ENCODE data around the gene CDK13.

Gene CDK13

DNA sequence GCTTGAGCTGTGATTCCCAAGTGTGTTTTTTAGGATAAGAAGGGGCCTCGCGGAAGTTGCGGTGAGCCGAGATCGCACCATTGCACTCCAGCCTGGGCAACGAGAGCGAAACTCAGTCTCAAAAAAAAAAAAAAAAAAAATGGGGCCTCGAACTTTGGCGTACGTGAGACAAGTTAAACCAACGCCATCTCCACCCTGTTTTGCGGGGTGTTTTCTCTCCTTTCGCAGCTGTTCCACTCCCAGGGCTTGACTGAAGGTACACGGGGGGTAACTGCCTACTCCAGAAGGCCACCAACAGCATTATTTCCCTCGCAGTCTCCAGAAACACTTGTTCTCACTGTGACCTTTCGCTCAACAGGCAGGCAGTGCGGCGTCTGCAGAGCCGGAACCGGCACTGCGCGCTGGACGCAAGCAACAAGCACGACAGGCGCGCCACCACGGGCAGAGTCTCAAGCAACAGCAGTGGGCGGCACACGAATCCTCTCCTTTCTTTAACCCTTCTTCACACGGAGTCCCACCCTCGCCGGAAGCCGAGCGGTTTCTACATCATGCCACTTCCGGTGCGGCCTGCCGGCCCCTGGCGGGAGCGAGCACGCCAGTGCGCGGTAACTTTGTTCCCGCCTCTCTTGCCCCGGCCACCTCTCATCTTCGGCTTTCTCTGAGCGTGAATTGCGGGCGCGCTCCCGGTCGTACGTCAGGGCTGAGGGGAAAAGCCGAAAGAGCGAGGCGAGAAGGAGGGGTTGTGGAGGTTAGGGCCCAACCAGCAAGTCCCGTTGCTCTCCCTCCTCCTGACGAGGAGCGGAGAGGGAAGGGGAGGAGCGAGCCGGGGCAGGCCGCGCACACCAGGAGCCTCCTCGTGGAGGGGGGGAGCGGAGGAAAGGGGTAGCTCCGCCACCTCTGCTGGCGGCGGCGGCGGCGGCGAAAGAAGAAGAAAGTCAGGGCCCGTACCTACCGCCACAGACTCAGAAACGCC, 814 bp upstream of the CDK13 start:
- DNase-seq (ENCODE audit: low read depth in 2 of 2): peak; percentile 97 to 98

DNA sequence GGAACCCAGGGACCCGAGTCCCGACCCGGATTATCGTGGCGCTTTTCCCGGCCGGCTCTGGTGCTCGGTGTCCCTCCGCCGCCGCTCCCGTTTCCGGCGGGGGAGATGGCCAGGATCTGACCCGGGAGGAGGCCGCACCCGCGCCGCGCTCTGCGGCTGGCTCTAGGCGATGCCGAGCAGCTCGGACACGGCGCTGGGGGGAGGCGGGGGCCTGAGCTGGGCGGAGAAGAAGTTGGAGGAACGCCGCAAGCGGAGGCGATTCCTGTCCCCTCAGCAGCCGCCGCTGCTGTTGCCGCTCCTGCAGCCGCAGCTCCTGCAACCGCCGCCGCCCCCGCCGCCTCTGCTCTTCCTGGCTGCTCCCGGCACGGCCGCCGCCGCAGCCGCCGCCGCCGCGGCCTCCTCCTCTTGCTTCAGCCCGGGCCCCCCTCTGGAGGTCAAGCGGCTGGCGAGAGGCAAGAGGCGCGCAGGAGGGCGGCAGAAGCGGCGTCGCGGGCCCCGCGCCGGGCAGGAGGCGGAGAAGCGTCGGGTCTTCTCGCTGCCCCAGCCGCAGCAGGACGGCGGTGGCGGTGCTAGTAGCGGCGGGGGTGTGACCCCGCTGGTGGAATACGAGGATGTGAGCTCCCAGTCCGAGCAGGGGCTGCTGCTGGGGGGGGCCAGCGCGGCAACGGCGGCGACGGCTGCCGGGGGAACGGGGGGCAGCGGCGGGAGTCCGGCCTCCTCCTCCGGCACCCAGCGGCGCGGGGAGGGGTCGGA, 593 bp downstream of the CDK13 start:
- peak in 1 of 2 donors; percentile 35 for DNase-seq (ENCODE audit: low read depth in 2 of 2)

DNA sequence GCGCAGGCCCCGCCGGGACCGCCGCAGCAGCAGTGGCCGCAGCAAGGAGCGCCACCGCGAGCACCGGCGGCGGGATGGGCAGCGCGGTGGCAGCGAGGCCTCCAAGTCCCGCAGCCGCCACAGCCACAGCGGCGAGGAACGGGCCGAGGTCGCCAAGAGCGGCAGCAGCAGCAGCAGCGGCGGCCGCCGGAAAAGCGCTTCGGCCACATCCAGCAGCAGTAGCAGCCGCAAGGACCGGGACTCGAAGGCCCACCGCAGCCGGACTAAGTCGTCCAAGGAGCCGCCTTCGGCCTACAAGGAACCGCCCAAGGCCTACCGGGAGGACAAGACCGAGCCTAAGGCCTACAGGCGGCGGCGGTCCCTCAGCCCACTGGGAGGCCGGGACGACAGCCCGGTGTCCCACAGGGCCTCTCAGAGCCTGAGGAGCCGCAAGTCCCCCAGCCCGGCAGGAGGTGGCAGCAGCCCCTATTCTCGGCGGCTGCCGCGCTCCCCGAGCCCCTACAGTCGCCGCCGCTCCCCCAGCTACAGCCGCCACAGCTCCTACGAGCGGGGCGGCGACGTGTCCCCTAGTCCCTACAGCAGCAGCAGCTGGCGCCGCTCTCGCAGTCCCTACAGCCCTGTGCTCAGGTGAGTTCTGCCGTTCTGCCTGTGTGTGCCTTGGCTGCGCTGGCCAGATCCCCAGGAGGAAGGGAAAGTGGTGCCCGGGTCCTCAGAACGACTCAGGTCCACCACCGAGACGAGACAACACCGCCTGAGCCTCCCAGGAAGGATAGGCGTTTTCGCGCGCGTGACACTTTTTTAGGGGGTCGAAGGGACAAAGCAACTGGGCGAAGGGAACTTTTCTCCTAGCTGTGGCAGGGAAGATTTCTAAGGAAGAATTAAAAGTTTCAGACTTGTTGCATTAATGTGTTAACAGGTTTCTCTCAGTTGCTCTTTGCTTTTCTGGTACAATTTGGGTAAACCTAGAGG, 1.5 kb downstream of the CDK13 start:
- DNase-seq (ENCODE audit: low read depth in 2 of 2): peak; percentile 36 to 67

DNA sequence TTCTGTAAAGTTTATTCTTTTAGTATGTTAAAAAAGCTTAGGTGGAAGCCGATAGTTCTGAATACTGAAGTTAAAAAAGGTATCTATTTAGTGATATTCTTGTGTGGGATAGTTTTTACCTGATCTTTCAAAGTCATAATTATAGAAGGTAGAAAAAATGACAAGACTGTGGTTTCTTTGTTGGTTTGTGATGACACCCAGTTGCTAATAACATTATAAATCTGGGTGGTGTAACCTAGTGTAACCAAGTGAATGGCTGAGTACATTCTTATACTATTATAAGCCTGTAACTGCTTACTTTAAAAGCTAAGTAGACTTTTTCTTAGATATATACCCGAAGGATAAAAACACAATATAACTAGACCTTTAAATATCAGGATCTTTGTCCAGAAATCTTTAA, 2.3 kb downstream of the CDK13 start:
- DNase-seq (ENCODE audit: low read depth in 2 of 2): no peak

DNA sequence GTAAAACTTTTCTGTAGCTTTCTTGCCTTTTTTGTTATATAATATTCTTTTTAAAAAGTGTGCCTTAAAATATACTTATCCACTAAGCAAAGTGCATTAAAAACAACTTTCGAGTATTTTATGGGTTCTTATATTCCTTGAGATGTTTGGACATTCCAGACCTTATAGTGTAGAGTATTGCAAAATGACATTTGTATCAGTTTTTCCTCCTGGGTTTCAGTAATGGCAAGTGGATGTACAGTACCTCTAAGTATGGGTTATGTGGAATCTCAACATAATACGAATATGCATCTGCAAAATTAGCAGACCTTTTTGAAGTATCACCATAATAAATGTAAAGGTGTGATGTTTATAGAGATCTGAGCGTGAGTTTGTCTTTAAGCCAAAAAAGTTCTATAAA, 2.7 kb downstream of the CDK13 start:
- DNase-seq (ENCODE audit: low read depth in 2 of 2): no peak

DNA sequence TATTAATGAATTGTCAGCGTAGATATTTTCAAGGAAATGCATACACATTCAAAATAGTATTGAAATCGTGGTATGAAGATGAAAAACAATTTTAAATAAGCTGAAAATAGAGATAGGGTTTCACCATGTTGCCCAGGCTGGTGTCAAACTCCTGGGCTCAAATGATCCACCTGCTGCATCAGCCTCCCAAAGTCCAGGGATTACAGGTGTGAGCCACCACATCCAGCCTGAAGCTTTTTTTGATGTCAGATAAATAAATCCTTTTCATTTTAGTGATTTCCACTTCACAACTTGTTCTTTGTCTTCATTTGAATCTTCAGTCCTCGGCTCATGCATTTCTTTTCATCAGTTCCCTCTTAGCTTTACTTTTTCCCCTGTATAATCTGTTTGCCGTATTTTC, 4.6 kb downstream of the CDK13 start:
- DNase-seq (ENCODE audit: low read depth in 2 of 2): no peak

DNA sequence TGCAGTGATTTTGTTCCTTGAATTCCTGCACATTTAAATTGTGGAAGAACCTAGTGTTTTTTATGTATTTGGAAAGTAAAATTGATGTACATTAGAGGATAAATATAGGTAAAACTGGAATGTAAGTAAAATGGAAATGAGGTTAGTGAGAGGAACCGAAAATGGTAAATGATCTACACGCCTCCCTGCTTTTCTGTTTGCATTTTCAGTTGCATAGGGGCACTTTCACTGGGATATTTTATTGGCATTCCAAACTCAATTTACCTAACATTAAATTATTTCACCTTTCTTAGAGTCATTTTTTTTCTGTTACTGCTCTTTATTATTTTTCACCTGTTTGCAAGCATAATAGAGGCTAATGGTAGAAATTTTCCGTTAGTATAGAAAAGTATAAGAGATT, 8.0 kb downstream of the CDK13 start:
- DNase-seq (ENCODE audit: low read depth in 2 of 2): no peak

DNA sequence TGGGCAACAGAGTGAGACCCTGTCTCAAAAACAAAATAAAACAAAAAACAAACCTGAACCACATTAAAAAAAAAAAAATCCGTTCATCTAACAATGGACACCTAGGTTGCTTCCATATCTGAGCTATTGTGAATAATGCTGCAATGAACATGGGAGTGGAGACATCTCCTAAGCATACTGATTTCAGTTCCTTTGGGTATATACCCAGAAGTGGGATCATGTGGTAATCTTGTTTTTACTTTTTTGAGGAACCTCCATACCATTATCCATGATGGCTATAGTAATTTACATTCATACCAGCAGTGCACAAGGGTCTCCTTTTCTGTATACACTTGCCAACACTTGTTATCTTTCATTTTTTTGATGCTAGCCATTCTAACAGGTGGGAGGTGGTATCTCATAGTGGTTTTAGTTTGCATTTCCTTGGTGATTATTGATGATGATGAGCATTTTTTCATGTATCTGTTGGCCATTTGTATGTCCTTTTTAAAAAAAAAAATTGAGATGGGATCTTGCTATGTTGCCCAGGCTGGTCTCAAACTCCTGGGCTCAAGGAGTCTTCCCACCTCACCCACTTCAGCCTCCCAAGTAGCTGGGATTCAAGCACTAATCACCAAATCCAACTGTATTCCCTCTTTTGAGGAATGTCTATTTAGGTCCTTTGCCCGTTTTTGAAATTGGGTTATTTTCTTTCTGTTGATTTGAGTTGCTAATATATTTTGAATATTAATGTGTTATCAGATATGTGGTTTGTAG, 17.5 kb downstream of the CDK13 start:
- no peak for DNase-seq (ENCODE audit: low read depth in 2 of 2)

DNA sequence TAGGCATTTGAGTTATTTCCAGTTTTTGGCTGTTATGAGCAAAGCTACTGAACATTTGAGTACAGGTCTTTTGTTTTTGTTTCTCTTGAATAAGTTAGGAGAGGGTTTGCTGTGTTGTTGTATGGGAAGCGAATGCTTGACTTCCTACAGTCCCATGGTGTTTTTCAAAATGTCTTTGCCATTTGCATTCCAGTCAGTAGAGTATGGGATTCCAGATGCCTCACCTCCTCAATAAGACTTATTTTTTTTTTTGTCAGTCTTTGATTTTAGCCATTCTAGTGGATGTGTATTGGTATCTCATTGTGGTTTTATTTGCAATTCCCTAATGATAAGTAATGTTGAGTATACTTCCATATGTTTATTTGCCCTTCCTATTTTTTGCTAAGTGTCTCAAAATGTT, 19.4 kb downstream of the CDK13 start:
- no peak for DNase-seq (ENCODE audit: low read depth in 2 of 2)

DNA sequence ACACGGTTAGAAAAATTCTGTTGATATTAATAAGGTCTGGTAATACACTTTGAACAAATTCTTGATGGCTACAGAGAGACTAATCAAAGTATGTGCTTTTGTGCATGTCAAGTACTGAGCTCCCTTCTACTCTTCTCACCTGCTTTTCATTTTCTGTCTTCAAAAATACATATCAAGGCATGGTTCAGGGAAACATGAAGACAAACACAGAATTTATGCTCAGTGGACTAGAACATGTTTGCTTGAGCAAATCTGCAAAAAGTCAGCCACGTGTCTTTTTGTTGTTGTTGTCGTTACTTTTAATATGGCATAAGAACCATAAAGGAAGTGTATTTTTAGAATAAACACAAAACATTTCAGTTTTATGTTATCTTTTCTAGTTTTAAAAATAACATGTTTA, 21.9 kb downstream of the CDK13 start:
- DNase-seq (ENCODE audit: low read depth in 2 of 2): no peak

DNA sequence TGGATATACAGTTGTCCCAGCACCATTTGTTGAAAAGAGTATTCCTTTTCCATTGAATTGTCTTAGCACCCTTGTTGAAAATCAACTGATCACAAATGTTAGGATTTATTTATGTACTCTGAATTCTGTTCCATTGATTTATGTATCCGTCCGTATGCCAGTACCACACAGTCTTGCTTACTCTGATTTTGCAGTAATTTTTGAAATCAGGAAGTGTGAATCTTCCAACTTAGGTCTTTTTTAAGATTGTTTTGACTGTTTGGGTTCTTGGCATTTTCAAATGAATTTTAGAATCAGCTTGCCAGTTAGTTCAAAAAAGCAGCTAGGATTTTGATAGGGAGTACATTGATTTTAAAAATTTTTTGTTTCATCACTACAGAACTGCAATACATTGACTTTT, 23.7 kb downstream of the CDK13 start:
- DNase-seq (ENCODE audit: low read depth in 2 of 2): no peak

DNA sequence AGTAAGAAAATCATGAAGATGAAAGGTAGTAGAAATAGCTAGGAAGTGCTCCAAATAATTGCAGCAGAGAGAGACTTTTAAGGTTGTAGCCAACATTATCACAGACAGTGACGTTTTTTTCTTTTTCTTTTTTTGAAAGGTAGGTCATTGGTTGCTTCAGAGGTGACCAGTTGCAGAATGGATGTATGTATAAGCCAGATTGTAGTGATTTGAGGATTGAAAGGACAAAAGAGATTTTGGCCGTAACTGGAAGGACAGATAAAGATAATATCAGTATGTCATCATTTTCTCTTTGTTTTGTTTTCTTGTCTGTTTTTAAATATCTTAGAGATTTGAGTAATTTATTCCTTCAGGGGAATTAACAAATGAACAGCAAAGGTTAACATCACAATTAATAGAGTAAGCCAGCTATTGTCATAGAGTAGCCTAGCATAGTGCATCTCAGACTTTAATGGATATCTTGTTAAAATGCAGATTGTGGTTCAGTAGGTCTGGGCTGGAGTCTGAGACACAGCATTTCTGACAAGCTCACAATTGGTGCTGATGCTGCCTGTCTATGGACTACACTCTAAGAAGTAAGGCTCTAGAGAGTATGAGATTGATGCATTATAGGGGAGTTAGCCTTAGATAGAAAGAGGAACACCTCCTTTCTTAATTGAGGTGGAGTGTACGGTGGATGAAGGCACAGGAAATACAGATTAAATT, 28.3 kb downstream of the CDK13 start:
- no peak for DNase-seq (ENCODE audit: low read depth in 2 of 2)

DNA sequence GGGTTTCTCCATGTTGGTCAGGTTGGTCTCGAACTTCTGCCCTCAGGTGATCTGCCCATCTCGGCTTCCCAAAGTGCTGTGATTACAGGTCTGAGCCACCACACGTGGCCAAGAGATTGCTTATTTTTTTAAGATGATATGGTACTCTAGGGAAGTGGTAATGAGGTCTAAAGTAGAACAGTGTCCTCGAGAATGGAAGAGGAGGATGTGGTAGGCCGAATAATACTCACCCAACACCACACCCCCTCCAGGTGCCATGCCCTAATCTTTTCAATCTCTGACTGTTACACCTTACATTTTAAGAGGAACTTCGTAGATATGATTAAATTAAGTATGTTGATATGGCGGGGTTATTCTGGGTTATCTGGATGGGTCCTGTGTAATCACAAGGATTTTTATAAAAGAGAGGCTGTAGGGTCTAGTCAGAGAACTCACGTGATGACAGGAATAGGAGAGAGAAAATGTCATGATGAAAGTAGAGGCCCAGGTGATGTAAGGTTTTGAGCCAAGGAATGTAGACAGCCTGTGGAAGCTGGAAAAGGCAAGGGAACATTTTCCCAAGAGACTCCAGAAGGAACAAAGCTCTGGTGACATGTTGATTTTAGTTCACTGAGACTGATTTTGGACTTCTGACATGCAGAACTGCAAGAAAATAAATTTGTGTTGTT, 29.5 kb downstream of the CDK13 start:
- DNase-seq (ENCODE audit: low read depth in 2 of 2): no peak

DNA sequence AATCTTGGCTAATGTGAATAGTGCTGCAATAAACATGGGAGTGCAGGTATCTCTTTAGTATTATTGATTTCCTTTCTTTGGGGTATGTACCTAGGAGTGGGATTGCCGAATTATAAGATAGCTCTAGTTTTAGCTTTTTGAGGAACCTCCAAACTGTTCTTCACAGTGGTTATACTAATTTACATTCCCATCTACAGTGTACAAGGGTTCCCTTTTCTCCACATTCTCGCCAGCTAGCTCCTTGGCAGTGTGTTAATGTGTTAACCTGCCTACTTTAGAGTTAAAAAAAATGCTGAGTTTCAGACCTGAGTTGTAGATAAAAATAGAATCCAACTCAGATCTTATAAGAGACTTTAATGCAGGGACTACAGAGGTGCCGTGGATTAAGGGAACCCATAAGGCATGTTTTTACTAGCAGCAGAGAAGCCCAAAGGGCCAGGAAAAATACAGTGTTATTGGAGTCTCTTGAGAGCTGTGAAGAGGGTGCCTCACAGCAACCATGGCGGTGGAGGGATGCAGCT, 35.4 kb downstream of the CDK13 start:
- DNase-seq (ENCODE audit: low read depth in 2 of 2): no peak

DNA sequence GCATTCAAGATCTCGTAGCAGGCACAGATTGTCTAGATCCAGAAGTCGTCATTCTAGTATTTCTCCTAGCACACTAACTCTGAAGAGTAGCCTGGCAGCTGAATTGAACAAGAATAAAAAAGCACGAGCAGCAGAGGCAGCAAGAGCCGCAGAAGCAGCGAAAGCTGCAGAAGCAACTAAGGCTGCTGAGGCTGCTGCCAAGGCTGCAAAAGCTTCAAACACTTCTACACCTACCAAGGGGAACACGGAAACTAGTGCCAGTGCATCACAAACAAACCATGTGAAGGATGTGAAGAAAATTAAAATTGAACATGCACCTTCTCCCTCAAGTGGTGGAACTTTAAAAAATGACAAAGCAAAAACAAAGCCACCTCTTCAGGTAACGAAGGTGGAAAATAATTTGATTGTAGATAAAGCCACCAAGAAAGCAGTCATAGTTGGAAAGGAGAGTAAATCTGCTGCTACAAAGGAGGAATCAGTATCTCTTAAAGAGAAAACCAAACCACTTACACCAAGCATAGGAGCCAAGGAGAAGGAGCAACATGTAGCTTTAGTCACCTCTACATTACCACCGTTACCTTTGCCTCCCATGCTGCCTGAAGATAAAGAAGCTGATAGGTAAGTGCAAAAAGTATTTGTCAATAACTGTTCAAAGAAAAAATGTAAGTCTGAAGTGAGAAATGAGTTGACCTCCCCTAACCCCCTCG, 37.7 kb downstream of the CDK13 start:
- no peak for DNase-seq (ENCODE audit: low read depth in 2 of 2)

DNA sequence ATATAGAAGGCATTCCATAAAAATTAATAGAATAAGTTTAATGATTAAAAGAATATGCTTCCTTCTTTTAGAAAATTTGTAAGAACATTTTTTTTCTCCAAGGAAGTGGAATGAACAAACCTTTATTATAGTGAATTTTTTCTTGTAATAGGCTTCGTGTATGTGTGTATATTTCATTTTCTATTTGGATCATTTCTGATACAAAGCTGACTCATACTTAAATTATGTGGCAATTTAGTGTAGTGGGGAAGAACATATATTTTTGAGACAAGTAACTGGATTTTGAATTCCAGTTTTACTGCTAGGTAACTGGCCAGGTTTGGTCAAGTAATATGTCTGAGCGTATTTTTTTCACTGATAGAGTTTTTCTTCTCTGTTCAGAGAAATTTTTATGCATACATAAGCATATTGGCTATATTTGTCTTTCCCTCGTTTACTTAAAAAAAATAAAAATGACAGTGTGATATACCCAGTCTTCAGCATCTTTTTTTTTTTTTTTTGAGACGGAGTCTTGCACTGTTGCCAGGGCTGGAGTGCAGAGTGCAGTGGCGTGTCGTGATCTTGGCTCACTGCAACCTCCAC, 50.8 kb downstream of the CDK13 start:
- DNase-seq (ENCODE audit: low read depth in 2 of 2): no peak

DNA sequence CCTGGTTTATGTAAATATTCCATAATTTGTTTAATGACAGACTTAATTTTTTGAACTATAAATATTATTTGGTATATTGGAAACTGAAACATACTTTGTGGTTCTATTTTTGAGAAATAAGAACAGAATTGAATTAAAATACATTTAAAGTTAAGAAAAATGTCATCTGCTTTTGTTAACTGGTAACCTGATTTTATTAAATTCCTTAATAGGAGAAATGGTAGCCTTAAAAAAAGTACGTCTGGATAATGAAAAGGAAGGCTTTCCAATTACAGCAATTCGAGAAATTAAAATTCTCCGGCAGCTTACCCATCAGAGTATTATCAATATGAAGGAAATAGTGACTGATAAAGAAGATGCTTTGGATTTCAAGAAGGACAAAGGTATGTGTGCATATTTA, 51.6 kb downstream of the CDK13 start:
- DNase-seq (ENCODE audit: low read depth in 2 of 2): no peak

DNA sequence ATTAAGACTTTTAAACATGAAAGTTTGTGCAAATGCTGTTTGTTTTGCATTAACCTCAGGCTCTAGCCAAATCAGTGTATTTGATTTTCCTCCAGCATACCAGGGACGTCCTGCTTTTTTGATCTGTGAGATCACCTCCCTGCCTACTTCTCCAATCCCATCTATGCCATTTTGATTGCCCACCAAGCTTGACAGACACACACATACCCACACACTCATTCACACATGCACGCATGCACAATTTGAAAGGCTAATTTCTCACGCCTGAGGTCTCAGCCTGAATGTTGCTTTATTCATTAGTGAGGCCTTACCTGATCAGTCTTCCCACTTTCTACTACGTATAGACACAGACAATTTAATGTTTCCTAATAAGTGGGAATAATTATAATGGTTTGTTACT, 53.5 kb downstream of the CDK13 start:
- no peak for DNase-seq (ENCODE audit: low read depth in 2 of 2)
